GM19043 (cell line): ENCODE data around the gene BCAR3.

Source experiments
- ATAC-seq: cut with Tn5 transposase; IDR thresholded peaks from one replicate; pipeline ENCODE4 v1.9.1; 2021; ENCODE audit warnings: low read depth; ENCODE audit not compliant: unreplicated experiment

The BCAR3 gene

DNA sequence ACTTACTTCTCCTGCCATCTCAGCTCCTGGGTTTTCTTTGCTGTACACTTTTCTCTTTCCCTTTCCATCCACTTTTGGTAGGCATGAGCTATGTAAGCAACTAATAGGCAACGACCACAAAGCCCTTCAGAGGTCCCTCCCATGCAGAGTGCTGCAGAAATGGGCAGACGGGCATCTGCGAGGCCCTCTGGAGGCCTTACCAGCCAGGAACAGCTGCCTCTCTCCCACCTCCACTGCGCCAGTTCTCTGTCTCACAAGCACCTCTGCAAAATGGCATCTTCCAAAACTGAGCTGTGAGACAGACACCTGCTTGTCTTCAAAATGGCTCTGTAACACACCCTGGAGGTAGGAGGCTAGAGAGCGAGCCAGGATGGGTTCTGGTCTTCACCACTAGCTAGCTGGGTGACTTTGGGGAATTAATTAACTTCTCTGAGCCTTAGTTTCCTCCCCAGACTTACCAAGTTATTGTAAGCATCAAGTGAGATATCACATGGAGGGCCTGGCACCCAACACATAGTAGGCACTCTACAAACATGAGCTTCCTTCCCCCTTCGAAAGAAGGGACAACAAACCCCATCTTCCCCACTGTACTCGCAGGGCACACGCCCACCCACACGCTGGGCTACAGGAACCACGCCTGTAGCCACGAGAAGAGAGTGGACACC lies 62.0 kb downstream of the BCAR3 start:
- ATAC-seq: no peak

DNA sequence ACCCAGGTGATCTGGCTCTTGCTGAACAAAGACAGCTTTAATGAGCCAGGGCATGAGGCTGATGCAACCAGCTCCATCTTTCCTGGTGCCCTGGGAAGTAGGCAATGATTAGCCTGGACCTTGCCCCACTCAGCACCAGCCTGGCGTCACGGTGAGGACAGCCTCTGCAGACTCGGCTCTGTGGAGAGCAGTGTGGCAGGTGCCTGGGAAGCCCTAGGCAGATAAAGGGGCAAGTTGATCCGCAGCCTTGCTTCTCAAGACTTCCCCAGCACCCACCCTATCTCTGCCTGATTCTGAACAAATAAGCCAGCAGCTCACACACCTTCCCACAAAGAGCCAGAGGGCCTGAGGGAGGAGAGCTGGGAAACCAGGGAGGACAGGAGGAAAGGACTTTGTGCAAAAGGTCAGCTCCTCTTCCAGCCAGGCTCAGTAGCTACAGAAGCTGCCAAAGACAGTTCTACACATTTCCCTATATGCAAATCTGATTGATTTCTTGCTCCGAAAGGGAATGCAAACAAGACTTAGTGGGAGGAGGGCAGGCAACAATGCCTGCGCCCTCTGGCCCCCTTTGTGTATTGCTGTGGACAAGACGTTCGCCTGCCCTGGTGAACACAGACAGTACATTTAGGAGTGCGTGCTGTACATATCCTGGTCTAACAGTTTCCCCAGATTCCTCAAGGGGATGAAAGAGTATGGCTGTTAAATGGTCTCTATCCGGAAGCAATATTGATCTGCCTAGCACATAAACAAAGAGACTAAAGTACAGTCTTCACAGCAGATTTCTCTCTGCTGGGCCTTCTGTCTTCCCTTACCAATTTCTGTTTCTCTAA lies 63.8 kb downstream of the BCAR3 start:
- ATAC-seq: no peak

DNA sequence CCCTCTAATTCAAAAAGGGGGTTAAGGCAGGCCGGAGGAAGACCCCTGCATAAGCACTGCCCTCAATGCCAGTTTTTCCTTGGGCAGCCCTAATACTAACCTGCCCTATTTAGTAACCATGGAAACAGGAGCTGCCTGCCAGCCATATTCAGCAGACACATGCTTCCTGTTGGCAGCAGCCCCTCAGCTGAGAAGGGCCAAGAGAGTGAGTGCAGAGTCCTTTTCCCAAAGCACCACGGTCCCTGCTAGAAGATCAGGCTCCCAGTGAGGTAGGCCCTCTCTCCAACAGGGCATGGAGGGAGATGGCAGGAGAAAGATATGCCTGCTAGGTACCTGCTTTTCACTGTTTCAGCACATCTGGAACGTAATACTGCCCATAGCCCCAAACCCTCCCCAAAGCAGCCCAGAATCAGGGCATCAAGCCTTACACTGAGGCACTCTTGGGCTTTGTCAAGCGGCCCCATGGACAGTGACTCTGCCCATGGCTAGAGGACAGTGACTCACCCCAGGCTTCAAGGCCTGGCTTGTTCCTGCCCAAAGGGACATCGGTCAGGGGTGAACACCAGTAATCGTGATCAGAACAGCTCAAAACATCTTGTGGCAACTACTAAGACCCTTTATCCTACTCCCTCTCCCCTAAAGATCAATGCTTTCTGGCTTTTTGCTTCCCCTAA lies 64.5 kb downstream of the BCAR3 start:
- ATAC-seq: no peak

DNA sequence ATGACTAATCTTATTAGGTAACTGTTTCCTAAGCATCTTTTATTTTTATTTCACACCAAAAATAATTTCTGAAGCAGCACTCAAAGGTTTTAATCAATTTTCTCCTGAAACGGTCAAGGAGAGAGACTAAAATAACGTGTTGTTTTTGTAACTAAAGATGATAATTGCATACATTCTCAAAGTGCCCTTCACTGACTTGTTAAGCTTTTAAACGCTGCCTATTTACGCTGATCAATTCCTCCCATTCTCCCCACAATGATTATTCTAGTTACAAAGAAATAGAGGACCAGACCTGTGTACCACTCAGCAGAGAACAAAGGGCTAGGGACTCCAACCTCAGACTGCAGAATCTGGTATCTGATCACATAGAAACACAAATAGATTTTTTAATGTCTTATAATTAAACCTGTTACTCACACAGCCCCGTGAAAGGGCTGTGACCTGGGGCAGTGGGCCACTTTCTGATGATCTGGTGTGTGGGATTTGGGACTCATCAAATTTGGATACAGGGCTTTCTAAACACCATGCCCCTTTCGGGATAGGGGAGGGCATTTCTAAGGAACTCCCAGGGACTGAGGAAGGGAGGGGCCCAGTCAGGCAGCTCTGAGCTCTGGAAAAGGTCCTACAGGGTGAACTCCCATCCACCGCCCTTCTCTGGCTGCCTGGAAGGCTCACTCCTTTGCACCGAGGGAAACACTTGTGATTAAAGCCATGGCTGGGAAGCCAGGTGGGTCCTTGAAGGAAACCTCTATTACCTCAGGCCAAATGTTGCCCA lies 65.2 kb downstream of the BCAR3 start:
- no peak for ATAC-seq

DNA sequence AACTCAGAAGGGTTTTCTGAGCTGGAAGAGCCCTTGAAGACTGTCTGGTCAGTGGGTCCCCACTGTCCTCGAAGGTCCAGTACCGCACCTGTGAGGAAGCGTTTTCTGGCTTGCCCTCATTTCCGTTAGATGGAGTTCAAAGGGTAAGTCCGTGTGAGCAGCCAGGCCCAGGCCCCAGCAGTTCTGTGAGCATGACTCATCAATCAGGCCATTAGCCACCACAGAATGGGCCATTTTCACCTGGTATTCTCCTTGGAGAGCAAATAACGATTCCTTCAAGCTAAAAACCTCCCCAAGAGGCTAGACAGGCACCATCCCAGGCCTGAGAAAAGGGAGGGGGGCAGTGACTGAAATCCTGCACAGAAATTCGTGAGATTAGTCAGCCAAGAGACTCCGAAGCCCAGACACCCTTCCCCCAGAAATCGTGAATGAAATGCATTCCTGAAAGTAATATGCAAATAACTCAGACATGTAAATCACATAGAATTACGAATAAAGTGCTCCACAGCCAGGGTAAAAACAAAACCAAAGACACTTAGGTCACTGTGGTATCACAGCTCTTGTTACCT lies 66.0 kb downstream of the BCAR3 start:
- peak; percentile 73 for ATAC-seq

DNA sequence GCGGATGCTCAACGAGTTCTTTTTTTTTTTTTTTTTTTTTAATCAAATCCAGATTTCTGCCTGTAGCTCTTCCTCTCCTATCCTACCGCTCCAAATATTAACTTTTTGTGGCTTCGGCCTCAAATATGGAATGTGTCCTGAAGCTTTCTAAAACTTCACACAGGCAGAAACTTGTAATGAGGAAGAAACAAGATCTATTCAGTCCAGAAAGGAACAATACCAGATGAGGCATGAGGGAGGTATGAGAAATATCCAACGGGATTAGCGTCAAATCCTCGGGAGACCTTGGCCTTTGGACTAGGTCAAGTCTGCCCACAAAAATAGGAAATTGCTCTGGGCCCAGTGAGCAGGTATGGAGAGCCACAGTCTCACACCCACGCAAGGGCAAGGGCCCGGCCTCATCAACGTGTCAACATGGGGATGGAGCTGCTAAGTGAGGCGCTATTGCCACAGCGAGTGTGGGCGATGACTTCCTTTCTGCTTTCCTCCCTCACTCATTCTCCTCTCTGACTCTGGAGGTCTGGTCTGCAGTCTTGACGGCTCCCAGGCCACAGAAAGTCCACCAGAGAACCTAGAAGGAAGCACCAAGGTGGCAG lies 66.6 kb downstream of the BCAR3 start:
- ATAC-seq: peak; percentile 28

DNA sequence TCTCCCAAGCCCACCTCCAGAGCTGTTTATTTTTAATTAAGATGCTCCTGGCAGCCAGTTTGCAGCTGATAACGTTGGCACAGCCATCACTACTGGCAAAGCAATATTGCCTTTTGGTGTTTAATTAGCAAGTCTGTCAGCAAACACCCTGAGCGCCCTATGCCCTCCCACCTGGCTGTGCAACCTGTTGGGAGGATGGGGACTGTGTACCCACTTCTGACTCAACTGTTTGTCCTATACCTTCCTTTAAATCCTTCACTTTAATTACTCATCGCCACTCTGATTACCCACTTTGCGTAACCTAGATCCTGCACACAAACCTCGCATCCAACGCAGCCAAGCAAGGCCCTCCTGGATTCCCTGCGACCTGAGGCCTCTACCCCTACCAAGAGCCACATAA lies 67.1 kb downstream of the BCAR3 start:
- ATAC-seq: no peak

DNA sequence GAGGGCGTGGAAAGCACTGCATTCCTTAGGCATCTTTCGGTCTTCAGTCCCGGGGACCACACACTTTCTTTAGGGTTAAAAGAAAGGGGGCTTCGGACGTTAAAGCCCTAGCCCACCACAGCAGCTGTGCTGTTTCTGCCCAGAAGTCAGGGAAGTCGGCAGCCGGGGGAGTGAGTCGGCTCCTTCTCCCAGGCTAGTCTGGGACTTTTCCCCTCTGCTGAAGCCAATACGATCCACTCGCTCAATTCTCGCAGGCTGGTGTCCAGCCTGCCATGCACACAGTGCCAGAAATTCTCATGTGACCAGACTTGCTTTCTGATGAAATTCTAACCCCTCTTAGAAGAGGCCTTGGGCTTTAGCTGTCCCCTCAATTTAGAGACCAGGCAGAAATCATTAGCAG lies 67.7 kb downstream of the BCAR3 start:
- ATAC-seq: no peak

DNA sequence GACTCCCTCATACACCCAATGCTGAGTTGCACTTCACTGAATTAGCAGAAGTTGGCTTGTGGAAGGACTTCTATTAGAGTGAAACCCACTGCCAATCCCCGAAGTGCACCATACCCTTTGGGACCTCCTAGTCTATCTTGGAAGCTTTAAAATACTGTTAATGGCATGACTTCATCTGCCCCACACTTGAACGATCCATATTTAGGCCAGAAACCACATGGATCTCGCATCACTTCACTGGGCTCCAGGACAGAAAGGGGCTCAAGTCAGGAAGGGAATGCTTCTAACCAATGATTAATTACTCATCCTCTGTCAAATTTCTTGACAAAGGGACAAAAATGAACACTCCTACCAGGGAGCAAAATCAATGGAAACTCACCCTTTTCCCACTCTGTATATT lies 69.1 kb downstream of the BCAR3 start:
- ATAC-seq: no peak

DNA sequence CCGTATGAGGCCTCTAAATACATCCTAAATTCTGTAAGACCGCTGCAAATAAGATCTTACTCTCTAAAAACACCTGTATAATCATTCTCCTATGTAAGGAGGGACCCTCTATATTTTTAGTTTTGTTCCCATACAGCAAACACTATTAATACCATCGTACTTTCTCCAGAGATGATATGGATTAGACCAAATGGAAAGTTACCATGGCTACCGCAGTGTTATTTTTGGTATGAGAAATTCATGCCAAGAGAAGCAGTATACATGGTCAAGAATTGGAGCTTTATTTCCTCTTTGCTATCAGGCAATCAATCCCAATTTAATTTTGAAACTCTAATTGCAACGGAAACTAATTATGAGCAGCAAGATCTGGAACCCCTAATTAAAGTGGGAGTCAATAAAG lies 70.0 kb downstream of the BCAR3 start:
- ATAC-seq: no peak

DNA sequence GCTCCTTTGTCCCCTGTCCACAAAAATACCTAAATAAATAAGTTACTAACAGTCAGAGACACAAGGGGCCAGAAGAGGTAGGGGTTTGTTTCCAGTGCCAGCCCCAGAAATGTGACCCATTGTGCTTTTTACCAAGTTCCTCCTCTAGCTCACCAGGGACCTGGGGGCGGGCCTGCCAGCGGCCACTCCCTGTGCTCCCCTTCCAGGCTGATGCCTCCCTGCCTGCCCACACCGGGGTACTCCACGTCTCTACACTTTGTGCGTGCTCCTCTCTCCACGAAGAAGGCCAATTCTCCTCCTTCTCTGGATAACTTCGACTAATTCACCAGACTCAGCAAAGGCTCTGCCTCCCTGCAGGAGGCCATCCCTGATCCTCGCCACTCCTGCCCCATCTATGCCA lies 72.1 kb downstream of the BCAR3 start:
- ATAC-seq: no peak

DNA sequence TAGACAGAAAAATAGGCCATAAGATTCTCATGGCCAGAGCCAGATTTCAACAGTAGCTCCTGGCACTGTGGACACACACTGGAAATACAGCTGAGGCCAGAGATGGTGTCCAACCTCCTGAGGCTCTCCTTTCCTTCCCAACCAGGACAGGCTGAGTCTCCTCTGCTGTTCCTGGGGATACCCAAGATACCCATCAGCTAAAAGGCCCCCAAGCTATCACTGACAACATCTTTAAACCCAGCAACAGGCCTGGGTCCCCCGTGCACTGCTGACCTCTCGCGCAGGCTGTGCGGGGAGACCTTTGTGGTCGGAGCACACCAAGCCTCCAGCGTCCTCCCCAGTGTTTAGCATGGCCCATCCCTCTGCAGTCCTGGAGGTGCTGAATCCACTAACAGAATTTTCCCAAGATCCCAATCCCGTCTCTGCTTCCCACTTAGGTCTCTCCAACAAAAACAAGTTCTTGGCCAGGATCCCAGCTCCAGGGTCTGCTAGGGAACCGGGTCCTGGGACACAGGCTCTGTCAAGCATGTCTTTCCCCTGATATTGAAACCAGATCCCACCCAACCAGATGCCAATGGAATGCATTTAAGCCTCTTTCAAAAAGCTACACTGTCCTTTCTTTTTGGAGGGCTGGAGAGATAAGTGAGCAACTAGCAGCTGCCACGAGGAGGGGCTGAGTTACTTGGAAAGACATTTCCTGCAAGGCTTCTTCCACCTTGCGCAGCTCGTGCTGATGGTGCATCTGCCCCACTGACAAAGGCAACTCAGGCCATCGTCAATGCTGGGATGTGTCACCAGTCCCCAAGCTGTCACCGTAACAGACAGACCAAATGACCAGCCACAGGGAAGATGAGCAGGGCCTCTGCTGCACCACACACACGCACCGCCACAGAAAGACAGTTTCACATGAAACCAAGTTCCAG lies 73.2 kb downstream of the BCAR3 start:
- peak; percentile 7 for ATAC-seq

DNA sequence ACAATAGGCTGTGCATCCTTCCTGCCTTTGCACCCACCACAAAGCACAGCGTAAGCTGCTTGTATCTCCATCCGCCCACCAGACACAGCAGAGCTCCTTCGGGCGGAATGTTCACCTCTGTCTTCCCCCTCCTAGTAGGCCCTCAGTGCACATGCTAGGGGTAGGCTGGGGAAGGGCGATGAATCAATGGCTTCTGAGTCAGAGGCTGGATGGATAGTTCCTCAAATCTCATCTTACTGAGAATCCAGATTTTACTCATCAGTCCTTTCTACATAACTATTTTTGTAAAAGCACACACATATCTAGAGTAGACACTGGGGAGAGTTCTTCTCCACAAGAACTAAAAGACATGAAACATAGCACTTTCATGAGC lies 73.8 kb downstream of the BCAR3 start:
- peak; percentile 92 for ATAC-seq

DNA sequence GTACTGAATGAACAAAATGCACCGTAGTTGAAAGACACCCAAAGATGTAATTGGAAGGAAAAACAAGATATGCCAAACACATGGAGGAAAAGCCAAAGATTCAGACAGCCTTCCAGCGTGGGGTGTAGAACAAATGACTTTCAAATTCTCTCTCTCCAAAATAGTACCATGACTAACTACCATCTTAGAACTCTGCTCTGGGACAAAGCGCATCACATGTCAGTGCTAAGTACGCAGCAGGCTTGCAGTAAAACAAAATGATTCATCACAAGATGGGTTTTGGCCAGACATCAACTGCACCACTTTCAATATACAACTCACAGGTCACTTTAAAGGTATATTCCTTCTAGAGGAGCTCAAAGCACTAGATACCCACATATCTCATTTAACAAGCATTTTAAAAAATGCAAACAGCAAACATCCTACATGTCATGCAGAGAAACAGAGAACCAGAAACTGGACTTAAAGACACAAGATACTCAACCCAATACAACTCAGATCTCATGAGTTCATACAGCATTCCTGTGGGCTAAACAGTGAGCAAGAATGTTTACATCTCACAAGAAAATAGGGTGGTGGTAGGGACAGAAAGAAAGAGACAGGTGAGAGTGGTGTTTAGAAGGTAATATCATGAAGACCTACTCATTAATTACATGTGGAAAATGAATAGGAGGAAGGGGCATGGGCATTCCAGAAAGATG lies 75.7 kb downstream of the BCAR3 start:
- no peak for ATAC-seq

DNA sequence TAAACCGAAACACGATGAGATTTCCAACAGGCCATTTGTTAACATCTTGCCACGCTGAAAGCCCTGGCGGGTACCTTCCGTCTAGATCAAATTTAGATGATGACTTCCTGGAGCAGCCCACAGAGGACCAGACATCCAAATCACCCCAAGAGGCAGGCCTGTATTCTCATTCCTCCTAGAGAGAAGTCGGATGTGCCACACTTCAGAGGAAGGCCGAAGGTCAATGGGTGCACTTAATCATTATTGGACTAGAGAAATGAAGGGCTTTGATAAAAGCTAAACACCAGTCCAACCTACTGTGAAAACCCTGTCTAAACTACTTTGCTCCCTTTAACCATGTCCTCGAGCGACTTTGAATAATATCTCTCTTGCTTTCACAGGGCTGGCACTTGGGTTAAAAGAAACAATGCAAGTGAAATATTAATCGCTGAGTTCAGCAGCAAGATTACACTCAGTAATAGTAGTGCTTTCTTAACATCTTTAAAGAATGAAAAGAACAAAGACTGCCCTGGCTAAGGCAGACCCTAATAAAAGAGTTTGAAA lies 76.5 kb downstream of the BCAR3 start:
- ATAC-seq: no peak

DNA sequence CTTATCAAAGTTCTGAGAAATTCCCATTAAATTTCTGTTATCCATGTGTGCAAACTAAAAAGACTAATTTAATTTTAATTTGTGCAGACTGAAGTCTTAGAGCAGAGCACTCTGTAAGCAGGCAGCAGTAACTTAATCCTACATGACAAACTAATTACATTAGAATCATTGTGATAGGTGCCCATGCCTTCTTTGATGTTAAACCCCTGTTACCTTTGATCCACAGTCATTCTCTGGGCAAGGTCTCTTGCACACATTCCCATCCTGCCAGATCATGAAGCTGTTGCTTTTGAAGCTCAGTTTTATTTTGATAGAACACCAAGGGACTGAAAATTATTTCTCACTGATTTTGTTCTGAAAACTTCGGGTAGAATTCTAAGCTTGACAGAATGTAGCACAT lies 77.2 kb downstream of the BCAR3 start:
- ATAC-seq: no peak

DNA sequence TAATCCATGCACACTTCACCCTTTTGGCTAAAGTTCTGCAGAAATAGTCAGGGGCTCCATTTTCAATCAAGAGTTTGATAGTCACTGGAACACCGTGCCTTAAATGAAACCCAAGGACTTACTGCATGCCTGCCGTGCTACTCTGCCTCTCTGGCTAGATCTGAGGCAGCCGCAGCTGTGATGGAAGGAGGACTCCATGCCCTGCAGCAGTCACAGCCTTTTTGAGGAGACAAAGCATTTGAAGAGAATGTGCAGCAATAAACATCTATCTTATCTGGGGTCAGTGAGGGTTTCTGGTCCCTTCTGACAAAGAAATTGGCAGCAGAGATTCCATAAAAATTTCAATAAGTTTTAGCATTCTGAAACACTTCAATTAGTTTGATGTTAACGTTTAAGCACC lies 78.0 kb downstream of the BCAR3 start:
- ATAC-seq: no peak

DNA sequence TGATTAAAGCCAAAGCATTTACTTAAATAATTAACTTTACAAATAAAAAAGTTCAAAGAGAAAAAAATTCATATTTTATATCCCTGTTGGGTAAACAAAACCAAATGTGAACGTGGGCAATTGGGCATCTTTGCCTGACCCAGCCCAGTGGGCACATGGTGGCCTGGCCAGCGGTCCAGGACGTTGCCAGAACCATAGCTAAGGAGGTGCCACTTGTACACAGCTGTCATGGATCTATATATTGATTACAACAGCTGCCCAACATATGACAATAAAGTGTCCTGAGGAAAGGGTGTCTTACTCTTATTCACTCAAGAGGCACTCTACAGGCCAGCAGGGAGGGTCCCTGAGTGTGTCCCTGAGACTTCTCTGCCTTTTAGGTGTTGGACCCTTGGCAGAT lies 78.5 kb downstream of the BCAR3 start:
- no peak for ATAC-seq
